Naive thymus-derived CD4-positive, alpha-beta T cell (primary cell): Measurements from ENCODE around the gene SBK2. TPM values are rescaled to one million over a fixed set of nuclear protein-coding genes. Genes with fewer than 3 reads are reported as not detected.
"Not testable (repeated sequence)": the region's sequence is repeated elsewhere in the genome, so short reads cannot be mapped to it uniquely, and the experiment has no call there.

Experiments used
- ATAC-seq: fragments of 150-1000 bp; cut with Tn5 transposase; 2 replicates; pipeline ENCODE4 v1.10.0; 2021; ENCODE audit warnings: mild to moderate bottlenecking, moderate library complexity
- CTCF ChIA-PET: fragments of 350-600 bp; sonication (Branson Sonifier 250); formaldehyde crosslinking; loops from one replicate; lab custom pipeline; 2021; ENCODE audit warnings: antibody characterized with exemption; lab: Charles Lee
- POLR2A ChIA-PET: fragments of 350-600 bp; sonication (Branson Sonifier 250); formaldehyde crosslinking; loops from one replicate; lab custom pipeline; 2021; ENCODE audit warnings: antibody characterized with exemption, inconsistent platforms; lab: Charles Lee
- DNase-seq, 9 donors: peaks; one replicate each; pipeline versions ENCODE4 v3.0.0 to v3.0.0-alpha.2; 2020 to 2022; ENCODE audit warnings: mixed read lengths in 1 of 9
- H3K27ac ChIP-seq: one replicate; pipeline ENCODE4 v1.7.0; 2013; ENCODE audit warnings: mild to moderate bottlenecking, low read depth, low read length, moderate library complexity
- H3K27me3 ChIP-seq, 2 donors: one replicate each; pipeline ENCODE4 v1.7.0; 2013; ENCODE audit warnings: low read length in 2 of 2, mild to moderate bottlenecking in 2 of 2, moderate library complexity in 2 of 2; ENCODE audit not compliant: control insufficient read depth in 2 of 2, insufficient read depth in 2 of 2
- H3K36me3 ChIP-seq, 3 experiments: 1 replicate in 2 of 3; 2 replicates in 1 of 3; pipeline ENCODE4 v1.7.0; 2013; ENCODE audit warnings: low read length in 3 of 3, mild to moderate bottlenecking in 3 of 3, moderate library complexity in 1 of 3; ENCODE audit not compliant: insufficient read depth in 3 of 3, control insufficient read depth in 2 of 3
- H3K4me1 ChIP-seq, 2 donors: one replicate each; pipeline ENCODE4 v1.7.0; 2013; ENCODE audit warnings: low read length in 2 of 2, mild to moderate bottlenecking in 2 of 2, moderate library complexity in 1 of 2; ENCODE audit not compliant: control insufficient read depth in 2 of 2, insufficient read depth in 2 of 2
- H3K4me3 ChIP-seq: 2 replicates; pipeline ENCODE4 v1.7.0; 2013; ENCODE audit warnings: mild to moderate bottlenecking, low read length
- H3K9me3 ChIP-seq, 3 experiments: 1 replicate in 2 of 3; 2 replicates in 1 of 3; pipeline ENCODE4 v1.7.0; 2013; ENCODE audit warnings: low read length in 3 of 3; ENCODE audit not compliant: control insufficient read depth in 2 of 3
- H3K27ac Mint-ChIP-seq, 9 donors: one replicate each; pipeline ENCODE4 v1.8.0; 2020 to 2022; ENCODE audit warnings: mixed read lengths in 9 of 9, mild to moderate bottlenecking in 8 of 9, moderate library complexity in 5 of 9, inconsistent platforms in 2 of 9
- H3K27me3 Mint-ChIP-seq, 5 donors: one replicate each; pipeline ENCODE4 v1.8.0; 2021 to 2022; ENCODE audit warnings: mixed read lengths in 5 of 5, mild to moderate bottlenecking in 1 of 5
- H3K36me3 Mint-ChIP-seq, 5 donors: one replicate each; pipeline ENCODE4 v1.8.0; 2020 to 2022; ENCODE audit warnings: mixed read lengths in 5 of 5, mild to moderate bottlenecking in 3 of 5, inconsistent platforms in 1 of 5
- H3K4me1 Mint-ChIP-seq, 7 donors: one replicate each; pipeline ENCODE4 v1.8.0; 2020 to 2022; ENCODE audit warnings: mixed read lengths in 7 of 7, mild to moderate bottlenecking in 3 of 7, inconsistent platforms in 1 of 7
- H3K4me3 Mint-ChIP-seq, 10 donors: one replicate each; pipeline ENCODE4 v1.8.0; 2020 to 2022; ENCODE audit warnings: mild to moderate bottlenecking in 10 of 10, mixed read lengths in 10 of 10, moderate library complexity in 6 of 10, inconsistent platforms in 2 of 10
- H3K9me3 Mint-ChIP-seq, 11 donors: one replicate each; pipeline ENCODE4 v1.8.0; 2020 to 2022; ENCODE audit warnings: mixed read lengths in 11 of 11, mild to moderate bottlenecking in 4 of 11, inconsistent platforms in 1 of 11, moderate library complexity in 1 of 11
- intact Hi-C, 2 donors: fragments of 100-400 bp; cut with micrococcal nuclease; formaldehyde crosslinking; loops; one replicate each; pipeline ENCODE4 v1.15.1; 2023
- polyA plus RNA-seq, 2 donors: library from polyadenylated mRNA; unstranded; fragments of 300-500 nt; fragmentation: Illumina TruSeq; gene quantifications; one replicate each; pipeline ENCODE4 v1.2.3, GENCODE V29; 2021
- total RNA-seq, 6 experiments: library from RNA in 5 of 6; stranded (reverse) in 5 of 6; gene quantifications; 1 replicate in 5 of 6; 2 replicates in 1 of 6; pipeline ENCODE4 v1.2.3 and lab custom pipeline; 2021 to 2026

The SBK2 gene
- total and polyA plus RNA-seq, 7 experiments from 2014 or later: not detected

- CTCF ChIA-PET: interaction anchor here (0.8 to 1.7 kb wide), 2 partner anchors 129 to 362 kb away, joined by 3 to 7 read pairs; no protein-coding TSS in a partner anchor
- no peak overlapping the region for H3K27ac ChIP-seq
- no peak for DNase-seq
- Mint-ChIP-seq H3K27me3 (peaks cover 0 to 2% (median 0%) of the 10 kb centered on the region in 5 donors), H3K36me3 (peaks cover 0 to 14% (median 0%) of the 10 kb centered on the region in 5 donors), H3K4me1 (peaks cover 0 to 22% (median 10%) of the 10 kb centered on the region in 7 donors), H3K9me3 (peaks cover 0 to 9% (median 0%) of the 10 kb centered on the region in 11 donors), H3K4me3 (peak overlapping the region in 5 of 10 donors; percentile 4 to 20 (median 12)), H3K27ac (peak overlapping the region in 3 of 9 donors; percentile 17 to 64 (median 19))
- no peak for ATAC-seq
- H3K36me3 ChIP-seq: no peaks in the 10 kb centered on the region
- H3K4me3 ChIP-seq: no peak overlapping the region
- intact Hi-C loops: loop anchor here (2.0 to 5.0 kb wide), 3 partner anchors 18 to 850 kb away; partner anchors contain the start of gene NAT14 (in 1 of the 2)
- H3K4me1 ChIP-seq: peaks cover 4% of the 10 kb centered on the region in 2 donors
- no peaks in the 10 kb centered on the region for H3K9me3 ChIP-seq
- POLR2A ChIA-PET: interaction anchor here (0.6 kb wide), 1 partner anchor 99 kb away, joined by 3 read pairs; no protein-coding TSS in a partner anchor
- H3K27me3 ChIP-seq: no peaks in the 10 kb centered on the region
These were observed 34.6 kb downstream of the SBK2 start for GRCh38 chr19:55502197-55502952.

GRCh38 chr19:55500368-55500952, 36.5 kb downstream of the SBK2 start:
- Histone ChIP-seq H3K4me1 (peaks cover 4% of the 10 kb centered on the region in 2 donors), H3K27me3 (no peaks in the 10 kb centered on the region), H3K27ac (no peak overlapping the region), H3K36me3 (no peaks in the 10 kb centered on the region), H3K4me3 (no peak overlapping the region), H3K9me3 (no peaks in the 10 kb centered on the region)
- ChIA-PET CTCF (interaction anchor here (1.1 to 1.7 kb wide), 2 partner anchors 11 to 360 kb away, joined by 3 to 7 read pairs; no protein-coding TSS in a partner anchor), POLR2A (no interaction called here)
- Mint-ChIP-seq H3K9me3 (peaks cover 0 to 9% (median 0%) of the 10 kb centered on the region in 11 donors), H3K27ac (no peak overlapping the region), H3K4me3 (no peak overlapping the region), H3K36me3 (peaks cover 0 to 14% (median 0%) of the 10 kb centered on the region in 5 donors), H3K4me1 (peaks cover 0 to 22% (median 10%) of the 10 kb centered on the region in 7 donors), H3K27me3 (peaks cover 0 to 2% (median 0%) of the 10 kb centered on the region in 5 donors)
- intact Hi-C loops: loop anchor here in 1 of 2 donors (5.0 kb wide), 1 partner anchor 848 kb away; no protein-coding TSS in a partner anchor
- DNase-seq (no peak), ATAC-seq (no peak)

DNA sequence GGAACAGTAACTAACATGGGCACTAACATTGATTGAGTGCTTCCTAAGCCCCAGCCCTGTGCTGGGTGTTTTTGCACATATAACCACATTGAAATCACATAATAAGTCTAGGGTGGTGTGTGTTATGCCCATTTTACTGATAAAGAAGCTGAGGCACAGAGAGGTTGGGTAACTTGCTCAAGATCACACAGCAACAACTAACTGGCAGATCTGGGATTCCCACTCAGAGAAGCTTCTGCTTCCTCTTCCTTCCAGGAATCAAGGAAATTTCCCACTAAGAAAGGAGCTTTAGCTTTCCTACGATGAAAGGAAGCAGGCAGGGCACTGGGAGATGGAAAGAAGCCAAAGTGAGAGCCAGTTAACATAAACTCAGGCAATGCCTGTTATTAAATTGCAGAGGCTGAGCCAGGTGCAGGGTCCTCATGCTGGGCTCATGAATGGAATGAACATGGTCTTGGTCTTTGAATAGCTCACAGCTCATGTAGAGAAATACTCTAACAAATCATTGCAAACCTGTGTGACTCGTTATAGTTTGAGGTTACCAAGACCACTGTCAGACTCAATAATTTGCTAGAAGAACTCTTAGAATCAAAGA, 38.6 kb downstream of the SBK2 start:
- intact Hi-C loops: no loop called here
- CTCF ChIA-PET: interaction anchor here (0.6 to 1.6 kb wide), 3 partner anchors 22 to 134 kb away, joined by 3 to 4 read pairs (median 4); partner anchors contain the start of gene ZNF628

DNA sequence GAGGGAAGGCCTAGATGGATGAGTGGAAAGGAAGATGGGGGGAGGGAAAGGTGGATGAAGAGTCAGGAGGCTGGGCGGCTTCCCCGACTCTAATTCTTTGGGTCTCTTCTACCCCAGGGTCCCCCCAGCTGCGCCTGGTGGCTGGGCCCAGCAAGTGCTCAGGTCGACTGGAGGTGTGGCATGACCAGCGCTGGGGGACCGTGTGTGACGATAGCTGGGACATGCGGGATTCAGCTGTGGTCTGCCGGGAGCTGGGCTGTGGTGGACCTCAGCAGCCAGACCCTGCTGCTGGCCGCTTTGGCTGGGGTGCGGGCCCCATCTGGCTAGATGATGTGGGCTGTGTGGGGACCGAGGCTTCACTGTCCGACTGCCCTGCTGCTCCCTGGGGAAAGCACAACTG, 39.2 kb downstream of the SBK2 start:
- Histone ChIP-seq H3K9me3 (no peaks in the 10 kb centered on the region), H3K4me1 (no peaks in the 10 kb centered on the region), H3K27me3 (no peaks in the 10 kb centered on the region), H3K4me3 (no peak overlapping the region), H3K27ac (no peak overlapping the region), H3K36me3 (no peaks in the 10 kb centered on the region)
- H3K9me3 Mint-ChIP-seq: peaks cover 0 to 6% (median 0%) of the 10 kb centered on the region in 11 donors
- ChIA-PET POLR2A (interaction anchor here (1.1 kb wide), 1 partner anchor 21 kb away, joined by 3 read pairs; the partner anchor contains the start of gene ZNF628), CTCF (interaction anchor here (1.6 kb wide), 1 partner anchor 21 kb away, joined by 4 read pairs; the partner anchor contains the start of gene ZNF628)
- peaks cover 0 to 2% (median 0%) of the 10 kb centered on the region in 5 donors for H3K27me3 Mint-ChIP-seq
- H3K4me3 Mint-ChIP-seq: no peak overlapping the region
- H3K27ac Mint-ChIP-seq: no peak overlapping the region
- ATAC-seq (no peak), DNase-seq (no peak)
- intact Hi-C loops: no loop called here
- peaks cover 0 to 11% (median 0%) of the 10 kb centered on the region in 7 donors for H3K4me1 Mint-ChIP-seq
- peaks cover 0 to 8% (median 0%) of the 10 kb centered on the region in 5 donors for H3K36me3 Mint-ChIP-seq

More for the DNA sequence above, 38.6 kb downstream of the SBK2 start:
- DNase-seq (no peak), ATAC-seq (no peak)
- no peaks in the 10 kb centered on the region for H3K27me3 Mint-ChIP-seq
- POLR2A ChIA-PET: interaction anchor here (1.1 kb wide), 1 partner anchor 22 kb away, joined by 3 read pairs; the partner anchor contains the start of gene ZNF628
- no peaks in the 10 kb centered on the region for H3K36me3 ChIP-seq
- H3K27ac Mint-ChIP-seq: no peak overlapping the region
- H3K9me3 ChIP-seq: no peaks in the 10 kb centered on the region
- H3K27me3 ChIP-seq: no peaks in the 10 kb centered on the region
- no peak overlapping the region for H3K4me3 Mint-ChIP-seq
- H3K4me3 ChIP-seq: no peak overlapping the region
- peaks cover 2% of the 10 kb centered on the region in 2 donors for H3K4me1 ChIP-seq
- H3K27ac ChIP-seq: no peak overlapping the region
- H3K36me3 Mint-ChIP-seq: peaks cover 0 to 11% (median 0%) of the 10 kb centered on the region in 5 donors
- H3K4me1 Mint-ChIP-seq: peaks cover 0 to 15% (median 4%) of the 10 kb centered on the region in 7 donors
- peaks cover 0 to 9% (median 0%) of the 10 kb centered on the region in 11 donors for H3K9me3 Mint-ChIP-seq

- H3K4me3 ChIP-seq, H3K9me3 Mint-ChIP-seq, H3K27me3 Mint-ChIP-seq, POLR2A ChIA-PET, H3K4me1 Mint-ChIP-seq, H3K27ac Mint-ChIP-seq, H3K36me3 ChIP-seq, H3K4me3 Mint-ChIP-seq, H3K9me3 ChIP-seq, DNase-seq, intact Hi-C loops, H3K36me3 Mint-ChIP-seq, H3K4me1 ChIP-seq, ATAC-seq, H3K27ac ChIP-seq, H3K27me3 ChIP-seq: not testable (repeated sequence)
- CTCF ChIA-PET: interaction anchor here (0.7 to 1.6 kb wide), 2 partner anchors 20 to 83 kb away, joined by 3 to 4 read pairs; partner anchors contain the start of gene ZNF628
These were observed 40.1 kb downstream of the SBK2 start for GRCh38 chr19:55496820-55497219.
